K562 (cell line): ENCODE data around the gene LIX1L. TPM values are rescaled to one million over a fixed set of nuclear protein-coding genes. Genes with fewer than 3 reads are reported as not detected.

Experiments used
- ARID1B ChIP-seq: fragments of 450-650 bp; IDR thresholded peaks from 2 replicates; pipeline ENCODE4 v1.6.1; 2016; ENCODE audit warnings: antibody characterized with exemption, mild to moderate bottlenecking, inconsistent platforms
- BACH1 ChIP-seq: fragments of 200-800 bp; sonication (Bioruptor generic); IDR thresholded peaks from 2 replicates; pipeline ENCODE4 v1.6.1; 2016; ENCODE audit warnings: missing genetic modification characterization, missing compliant biosample characterization
- CBFA2T2 ChIP-seq: fragments of 450-650 bp; conservative IDR thresholded peaks from 2 replicates; pipeline ENCODE4 v1.6.1; 2017; ENCODE audit warnings: mild to moderate bottlenecking
- CREB1 ChIP-seq, 2 experiments: sonication (generic) in 1 of 2; formaldehyde crosslinking in 1 of 2; IDR thresholded peaks; 2 replicates each; pipeline versions ENCODE4 v1.6.1 to v1.8.0; 2012 to 2022; ENCODE audit warnings: inconsistent platforms in 1 of 2, mild to moderate bottlenecking in 1 of 2, missing genetic modification reagents in 1 of 2, moderate library complexity in 1 of 2
- ESRRA ChIP-seq: fragments of 450-650 bp; IDR thresholded peaks from 2 replicates; pipeline ENCODE4 v1.6.1; 2014; ENCODE audit warnings: low read depth, mild to moderate bottlenecking, moderate library complexity, borderline replicate concordance
- ETV1 ChIP-seq: fragments of 450-650 bp; conservative IDR thresholded peaks from 2 replicates; pipeline ENCODE4 v1.6.1; 2016; ENCODE audit warnings: missing genetic modification characterization, control low read depth, low read depth, missing compliant biosample characterization
- GABPB1 ChIP-seq: sonication (generic); formaldehyde crosslinking; IDR thresholded peaks from 2 replicates; pipeline ENCODE4 v1.8.0; 2022; ENCODE audit warnings: mild to moderate bottlenecking, missing genetic modification reagents
- HLTF ChIP-seq: fragments of 450-650 bp; IDR thresholded peaks from 2 replicates; pipeline ENCODE4 v1.6.1; 2016
- HNRNPLL ChIP-seq: fragments of 200-400 bp; formaldehyde crosslinking; IDR thresholded peaks from 2 replicates; pipeline ENCODE4 v1.6.1; 2017; ENCODE audit warnings: low read length, low read depth, mild to moderate bottlenecking; ENCODE audit not compliant: poor library complexity, severe bottlenecking
- RERE ChIP-seq: sonication (generic); formaldehyde crosslinking; IDR thresholded peaks from 2 replicates; pipeline ENCODE4 v1.8.0; 2023; ENCODE audit warnings: missing genetic modification reagents, mild to moderate bottlenecking, borderline replicate concordance
- SMC3 ChIP-seq: conservative IDR thresholded peaks from 2 replicates; pipeline ENCODE4 v1.6.1; 2011; ENCODE audit warnings: low read depth, low read length, improper control_type of control experiment; ENCODE audit not compliant: insufficient read depth
- TAL1 ChIP-seq: fragments of 450-650 bp; IDR thresholded peaks from 2 replicates; pipeline ENCODE4 v1.6.1; 2016; ENCODE audit warnings: mild to moderate bottlenecking
- ZBTB43 ChIP-seq: sonication (generic); formaldehyde crosslinking; IDR thresholded peaks from 2 replicates; pipeline ENCODE4 v1.8.0; 2023; ENCODE audit warnings: mild to moderate bottlenecking, missing genetic modification reagents
- ZBTB5 ChIP-seq: fragments of 450-650 bp; IDR thresholded peaks from 2 replicates; pipeline ENCODE4 v1.6.1; 2017; ENCODE audit warnings: antibody characterized with exemption
- ZEB2 ChIP-seq: fragments of 450-650 bp; IDR thresholded peaks from 2 replicates; pipeline ENCODE4 v1.6.1; 2016
- ZFPM2 ChIP-seq: fragments of 250-450 bp; sonication (Bioruptor Pico); IDR thresholded peaks from 2 replicates; pipeline ENCODE4 v1.5.1; 2022; ENCODE audit warnings: mild to moderate bottlenecking
- ZKSCAN1 ChIP-seq: fragments of 150-350 bp; IDR thresholded peaks from 2 replicates; pipeline ENCODE4 v1.6.1; 2016; ENCODE audit warnings: low read depth, low read length
- ZNF124 ChIP-seq: sonication (generic); formaldehyde crosslinking; IDR thresholded peaks from 2 replicates; pipeline ENCODE4 v1.8.1; 2022; ENCODE audit warnings: missing genetic modification reagents
- ZNF444 ChIP-seq: fragments of 250-450 bp; sonication (Bioruptor Pico); IDR thresholded peaks from 2 replicates; pipeline ENCODE4 v1.4.0; 2020; ENCODE audit warnings: mild to moderate bottlenecking, moderate library complexity
- ZNF764 ChIP-seq: fragments of 250-450 bp; sonication (Bioruptor Pico); IDR thresholded peaks from 2 replicates; pipeline ENCODE4 v1.4.0; 2020; ENCODE audit warnings: low read depth, mild to moderate bottlenecking, moderate library complexity
- polyA plus RNA-seq, 8 experiments: library from polyadenylated mRNA; depleted of rRNA in 4 of 8; stranded (reverse) in 5 of 8; unstranded in 3 of 8; fragments of >200 nt; fragmentation: Nextera tagmentation in 2 of 8; fragmentation: Illumina TruSeq in 1 of 8; extraction: Ambion mirVana in 2 of 8; extraction: Trizol in 1 of 8; gene quantifications; 2 replicates each; pipeline versions ENCODE4 v1.2.1 to v1.2.3, GENCODE V29; 2011 to 2014; ENCODE audit warnings: inconsistent platforms in 1 of 8, missing spikeins in 1 of 8
- total RNA-seq, 7 experiments: library from RNA; depleted of rRNA in 6 of 7; stranded (reverse); fragments of >200 nt in 6 of 7; fragmentation: Illumina TruSeq in 2 of 7; extraction: Trizol in 2 of 7; gene quantifications; 2 replicates each; pipeline versions ENCODE4 v1.2.1 to v1.2.3, GENCODE V29; 2011 to 2021; ENCODE audit warnings: low replicate concordance in 1 of 7
- TF ChIP-seq, protein P1 (sequence below): sonication (generic); formaldehyde crosslinking; IDR thresholded peaks from 2 replicates; pipeline ENCODE4 v1.9.0; 2022; ENCODE audit warnings: mild to moderate bottlenecking, missing genetic modification reagents

The LIX1L gene
- total and polyA plus RNA-seq, 9 of the 15 experiments (the other 6 are each of a cell fraction or from before 2014, with no cell fraction given): 4.6 to 26.5 (median 12.5) TPM

- TF ChIP-seq, protein P1, sequence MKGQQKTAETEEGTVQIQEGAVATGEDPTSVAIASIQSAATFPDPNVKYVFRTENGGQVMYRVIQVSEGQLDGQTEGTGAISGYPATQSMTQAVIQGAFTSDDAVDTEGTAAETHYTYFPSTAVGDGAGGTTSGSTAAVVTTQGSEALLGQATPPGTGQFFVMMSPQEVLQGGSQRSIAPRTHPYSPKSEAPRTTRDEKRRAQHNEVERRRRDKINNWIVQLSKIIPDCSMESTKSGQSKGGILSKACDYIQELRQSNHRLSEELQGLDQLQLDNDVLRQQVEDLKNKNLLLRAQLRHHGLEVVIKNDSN (CRISPR knock-in tag): no peak
- TF ChIP-seq RERE (CRISPR knock-in tag) (no peak), ZEB2 (no peak), GABPB1 (CRISPR knock-in tag) (no peak), ZNF124 (CRISPR knock-in tag) (no peak), ARID1B (peak; percentile 67), ZBTB5 (no peak), BACH1 (tag) (peak; percentile 45; the same call in 1 of the 2 replicates), CREB1 (IDR thresholded peaks at IDR 0.05) (no peak), CREB1 (CRISPR knock-in tag; IDR thresholded peaks at IDR 0.05) (no peak), SMC3 (no peak), ZBTB43 (CRISPR knock-in tag) (no peak), ETV1 (no peak), CBFA2T2 (0 out of 2 replicates have a peak, but pooled peaks have one; percentile 26), HNRNPLL (no peak), ZNF764 (CRISPR knock-in tag) (no peak), HLTF (no peak), ZFPM2 (CRISPR knock-in tag) (no peak), TAL1 (peak; percentile 35; the same call in 1 of the 2 replicates), ESRRA (no peak), ZKSCAN1 (no peak), ZNF444 (CRISPR knock-in tag) (no peak)
Measured at GRCh38 chr1:145892486-145893087, 65.2 kb downstream of the LIX1L start (continued).
